K562 treated with DMSO at 1 percent for 12 hours (cell line): ENCODE data around the gene CEP76. TPM values are rescaled to one million over a fixed set of nuclear protein-coding genes. Genes with fewer than 3 reads are reported as not detected.

Experiments
- total RNA-seq: library from RNA; unstranded; fragments of 300-600 nt; gene quantifications from 2 replicates; pipeline ENCODE4 v1.2.3, GENCODE V29; 2022; ENCODE audit not compliant: insufficient read depth

The CEP76 gene, protein sequence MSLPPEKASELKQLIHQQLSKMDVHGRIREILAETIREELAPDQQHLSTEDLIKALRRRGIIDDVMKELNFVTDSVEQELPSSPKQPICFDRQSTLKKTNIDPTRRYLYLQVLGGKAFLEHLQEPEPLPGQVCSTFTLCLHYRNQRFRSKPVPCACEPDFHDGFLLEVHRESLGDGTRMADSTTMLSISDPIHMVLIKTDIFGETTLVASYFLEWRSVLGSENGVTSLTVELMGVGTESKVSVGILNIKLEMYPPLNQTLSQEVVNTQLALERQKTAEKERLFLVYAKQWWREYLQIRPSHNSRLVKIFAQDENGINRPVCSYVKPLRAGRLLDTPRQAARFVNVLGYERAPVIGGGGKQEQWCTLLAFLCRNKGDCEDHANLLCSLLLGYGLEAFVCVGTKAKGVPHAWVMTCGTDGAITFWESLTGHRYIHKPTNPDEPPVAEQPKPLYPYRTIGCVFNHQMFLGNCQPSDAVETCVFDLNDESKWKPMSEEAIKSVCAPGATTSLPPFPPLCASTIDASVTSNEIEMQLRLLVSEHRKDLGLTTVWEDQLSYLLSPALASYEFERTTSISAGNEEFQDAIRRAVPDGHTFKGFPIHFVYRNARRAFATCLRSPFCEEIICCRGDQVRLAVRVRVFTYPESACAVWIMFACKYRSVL
- 8.5 and 15.3 TPM in 2 replicates for total RNA-seq

DNA sequence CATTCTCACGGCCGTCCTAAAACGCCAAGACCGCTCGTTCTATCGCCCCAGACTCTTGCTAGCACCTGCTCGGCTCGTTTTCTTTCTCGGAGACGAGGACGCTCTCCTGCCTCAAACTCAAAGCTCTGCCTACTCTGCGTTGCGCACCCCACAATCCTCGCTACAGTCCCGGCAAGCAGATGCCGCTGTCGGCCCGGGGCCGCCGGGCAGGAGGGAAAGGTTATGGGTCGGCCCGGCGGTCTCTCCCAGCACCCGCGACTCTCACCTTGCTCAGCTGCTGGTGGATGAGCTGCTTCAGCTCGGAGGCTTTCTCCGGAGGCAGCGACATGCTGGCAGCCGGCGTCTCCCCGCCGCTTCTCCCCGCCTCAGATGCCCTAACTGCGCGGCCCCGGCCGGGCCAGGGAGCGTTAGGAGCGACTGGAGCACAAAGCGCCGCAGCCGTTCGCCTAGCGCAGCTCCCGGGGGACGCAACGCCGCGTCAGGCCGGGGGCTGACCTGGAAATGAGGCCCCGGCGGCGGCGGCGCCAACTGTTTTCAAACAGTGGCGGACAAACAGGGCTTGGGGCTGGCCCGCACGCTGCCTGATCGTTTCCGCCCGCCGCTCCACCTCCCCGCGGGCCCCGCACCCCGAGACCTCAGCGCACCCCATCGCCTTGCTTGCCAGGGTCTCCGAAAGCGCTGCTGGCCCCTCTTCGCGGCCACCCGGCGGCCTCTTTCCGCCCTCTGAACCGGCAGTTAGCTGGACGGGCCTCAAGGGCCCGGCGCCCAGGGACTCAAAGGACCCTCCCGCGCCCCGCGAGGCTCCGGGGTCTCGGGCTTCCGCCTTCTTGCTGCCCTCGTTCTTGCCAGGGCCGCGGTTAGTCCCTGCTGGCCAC is at the start of gene CEP76, which contains the start of gene PSMG2:
Gene CEP76 (minus strand): TSS at position 503 of the 875 bp plus-strand sequence. CDS start 175 bp downstream, at position 328.
Gene PSMG2 (plus strand): TSS at position 822 of the 875 bp plus-strand sequence. CDS start 66 bp downstream, outside the sequence.

DNA sequence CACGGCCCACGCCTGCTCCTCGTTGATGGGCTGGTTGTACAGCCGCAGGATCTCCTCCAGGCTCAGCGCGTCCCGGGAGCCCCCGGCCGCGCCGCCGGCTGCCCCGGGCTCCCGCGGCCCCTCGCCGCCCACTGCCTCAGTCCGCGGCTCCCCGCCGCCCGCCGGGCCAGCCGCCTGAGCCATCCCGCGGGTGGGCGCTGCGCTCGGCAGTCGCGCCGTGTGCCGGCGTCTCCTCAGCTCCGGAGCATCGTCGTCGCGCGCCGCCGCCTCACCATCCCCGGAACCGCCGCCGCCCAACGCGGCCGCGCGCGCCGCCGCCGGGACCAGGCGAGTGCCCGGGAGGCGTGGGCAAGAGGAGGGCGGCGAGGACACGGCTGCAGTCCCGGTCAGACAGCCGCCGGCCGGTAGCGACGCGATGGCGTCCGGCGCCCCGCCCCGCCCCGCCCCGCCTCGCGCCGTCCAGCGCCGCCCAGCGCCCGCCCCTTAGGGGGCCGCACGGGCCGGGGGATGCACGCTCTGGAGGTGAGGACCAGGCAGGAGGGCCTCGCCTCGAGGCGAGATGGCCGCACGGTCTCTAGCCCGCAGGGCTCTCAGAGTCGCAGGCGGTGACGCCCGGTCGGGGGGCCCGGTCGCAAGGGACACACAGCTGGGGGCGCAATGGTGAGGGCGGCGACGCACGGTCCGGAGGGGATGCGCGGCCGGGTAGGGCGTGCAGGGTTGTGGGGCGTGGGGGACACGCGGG is 44.7 kb downstream of the CEP76 start, which contains the start of gene SPIRE1:
Gene SPIRE1 (minus strand): TSS at position 424 of the 742 bp plus-strand sequence. CDS start 241 bp downstream, at position 183.

Other genes starting within 250 kb of the CEP76 start
- 7.8 and 17.3 TPM in 2 replicates for gene SPIRE1, start 44.6 kb downstream of the CEP76 start, total RNA-seq
- gene PSMG2, start 319 bp upstream of the CEP76 start, total RNA-seq: 56.5 and 73.9 TPM in 2 replicates
- gene PTPN2, start 181.5 kb upstream of the CEP76 start, total RNA-seq: 19.6 and 29.9 TPM in 2 replicates
- gene SEH1L, start 245.3 kb upstream of the CEP76 start, total RNA-seq: 12.8 and 24.6 TPM in 2 replicates